ENCODE data around the gene STAG3.

Gene STAG3

DNA sequence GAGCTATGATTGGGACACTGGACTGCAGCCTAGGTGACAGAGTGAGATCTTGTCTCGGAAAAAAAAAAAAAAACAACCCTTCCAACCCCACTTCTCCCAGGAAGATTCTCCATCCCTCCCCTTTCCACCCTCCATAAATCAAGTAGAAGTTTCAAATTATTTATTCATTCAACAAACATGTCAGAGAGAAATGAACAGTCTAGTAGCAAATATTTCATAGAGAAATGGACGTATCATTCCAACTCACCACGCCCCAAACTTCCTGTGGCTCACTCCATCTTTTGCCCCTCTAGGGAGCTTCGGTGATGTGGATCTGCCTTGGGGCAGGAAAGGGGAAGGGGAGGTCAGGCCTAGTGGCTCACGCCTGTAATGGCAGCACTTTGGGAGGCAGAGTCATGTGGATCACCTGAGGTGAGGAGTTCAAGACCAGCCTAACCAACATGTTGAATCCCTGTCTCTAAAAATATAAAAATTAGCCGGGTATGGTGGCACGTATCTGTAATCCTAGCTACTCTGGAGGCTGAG lies 18.6 kb upstream of the STAG3 start:
- H2AFZ ChIP-seq (ENCODE audit: low read depth, low read length): peak overlapping the region; percentile 58
- no peaks in the 10 kb centered on the region for H3K9me3 ChIP-seq (ENCODE audit: low read length)
- H3K27me3 ChIP-seq (ENCODE audit: insufficient read depth, low read length): no peaks in the 10 kb centered on the region
- H3K4me3 ChIP-seq (ENCODE audit: low read length): peak overlapping the region; percentile 80
- H3K36me3 ChIP-seq (ENCODE audit: insufficient read depth, low read length): peaks cover 20% of the 10 kb centered on the region
- H3K4me1 ChIP-seq (ENCODE audit: insufficient read depth, low read length): peaks cover 14% of the 10 kb centered on the region

DNA sequence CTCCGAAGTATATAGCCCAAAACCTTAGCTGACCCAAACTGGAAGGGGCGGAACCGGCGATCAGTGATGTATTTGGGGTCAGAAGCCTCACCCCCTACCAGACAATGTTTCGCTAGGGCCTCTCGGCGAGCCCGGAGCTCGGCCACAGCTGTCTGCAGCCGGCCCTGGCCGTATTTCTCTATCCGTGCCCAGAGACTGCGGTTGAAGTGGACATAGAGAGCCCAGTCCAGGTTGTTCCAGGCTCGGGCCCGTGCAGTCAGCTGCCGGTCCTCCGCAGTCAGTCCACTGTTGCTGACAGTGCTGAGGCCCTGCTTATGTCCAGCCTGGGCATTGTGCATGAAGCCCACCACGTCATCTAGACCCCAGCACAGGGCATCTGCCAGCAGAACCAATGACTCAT lies 17.7 kb upstream of the STAG3 start:
- peaks cover 13% of the 10 kb centered on the region for H3K36me3 ChIP-seq (ENCODE audit: insufficient read depth, low read length)
- H3K4me1 ChIP-seq (ENCODE audit: insufficient read depth, low read length): peaks cover 14% of the 10 kb centered on the region
- H3K9me3 ChIP-seq (ENCODE audit: low read length): no peaks in the 10 kb centered on the region
- no peak overlapping the region for H3K4me3 ChIP-seq (ENCODE audit: low read length)
- no peaks in the 10 kb centered on the region for H3K27me3 ChIP-seq (ENCODE audit: insufficient read depth, low read length)
- no peak overlapping the region for H2AFZ ChIP-seq (ENCODE audit: low read depth, low read length)

DNA sequence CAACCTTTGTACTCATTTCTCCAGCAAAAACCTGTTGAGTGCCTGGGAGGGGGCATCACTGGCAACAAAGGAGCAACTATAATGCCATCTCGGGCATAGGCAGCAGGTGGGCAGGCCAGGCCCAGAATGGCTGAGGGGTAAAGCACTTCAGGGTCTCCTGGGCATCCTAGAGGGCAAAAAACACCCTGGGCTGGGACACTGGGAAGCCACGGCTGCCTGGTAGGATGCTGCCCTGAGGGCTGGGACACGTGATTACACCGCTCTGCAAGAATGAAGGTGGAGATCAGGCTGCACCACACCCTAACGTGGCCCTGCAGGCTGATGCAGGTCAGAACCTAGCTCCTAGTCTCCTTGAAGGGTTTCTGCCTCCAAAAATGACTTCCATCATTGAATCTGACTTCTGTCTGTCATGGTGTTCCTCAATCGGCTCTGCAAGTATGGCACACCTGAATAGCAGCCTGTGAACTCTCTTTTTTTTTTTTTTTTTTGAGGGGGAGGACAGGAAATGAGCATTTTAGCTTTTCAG lies 14.6 kb upstream of the STAG3 start:
- H3K36me3 ChIP-seq (ENCODE audit: insufficient read depth, low read length): no peaks in the 10 kb centered on the region
- H3K9me3 ChIP-seq (ENCODE audit: low read length): no peaks in the 10 kb centered on the region
- no peak overlapping the region for H3K4me3 ChIP-seq (ENCODE audit: low read length)

DNA sequence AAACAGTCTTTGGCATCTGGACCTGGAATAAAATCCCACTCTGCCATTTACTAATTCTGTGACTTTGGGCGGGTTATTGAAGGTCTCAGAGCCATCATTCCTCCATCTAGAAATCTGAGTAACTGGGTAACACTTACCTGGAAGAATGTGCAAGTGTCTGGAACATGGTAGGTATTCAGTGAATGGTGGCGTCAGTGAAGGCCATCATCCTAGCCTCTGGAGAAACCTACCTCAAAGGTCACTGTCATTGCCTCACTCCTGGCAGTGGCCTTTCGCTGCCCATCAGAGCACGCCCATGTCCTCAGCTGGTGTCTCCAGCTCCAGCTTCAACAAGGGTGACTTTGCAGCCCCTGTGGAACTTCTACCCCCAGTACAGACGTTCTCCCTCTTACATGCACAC lies 13.8 kb upstream of the STAG3 start:
- no peak overlapping the region for H2AFZ ChIP-seq (ENCODE audit: low read depth, low read length)
- peaks cover 23% of the 10 kb centered on the region for H3K4me1 ChIP-seq (ENCODE audit: insufficient read depth, low read length)
- H3K9me3 ChIP-seq (ENCODE audit: low read length): no peaks in the 10 kb centered on the region
- H3K4me3 ChIP-seq (ENCODE audit: low read length): no peak overlapping the region
- H3K36me3 ChIP-seq (ENCODE audit: insufficient read depth, low read length): no peaks in the 10 kb centered on the region
- no peaks in the 10 kb centered on the region for H3K27me3 ChIP-seq (ENCODE audit: insufficient read depth, low read length)

More for the DNA sequence above, 14.6 kb upstream of the STAG3 start:
- Histone ChIP-seq H3K4me1 (ENCODE audit: insufficient read depth, low read length) (peaks cover 15% of the 10 kb centered on the region), H3K27me3 (ENCODE audit: insufficient read depth, low read length) (no peaks in the 10 kb centered on the region), H2AFZ (ENCODE audit: low read depth, low read length) (no peak overlapping the region)

DNA sequence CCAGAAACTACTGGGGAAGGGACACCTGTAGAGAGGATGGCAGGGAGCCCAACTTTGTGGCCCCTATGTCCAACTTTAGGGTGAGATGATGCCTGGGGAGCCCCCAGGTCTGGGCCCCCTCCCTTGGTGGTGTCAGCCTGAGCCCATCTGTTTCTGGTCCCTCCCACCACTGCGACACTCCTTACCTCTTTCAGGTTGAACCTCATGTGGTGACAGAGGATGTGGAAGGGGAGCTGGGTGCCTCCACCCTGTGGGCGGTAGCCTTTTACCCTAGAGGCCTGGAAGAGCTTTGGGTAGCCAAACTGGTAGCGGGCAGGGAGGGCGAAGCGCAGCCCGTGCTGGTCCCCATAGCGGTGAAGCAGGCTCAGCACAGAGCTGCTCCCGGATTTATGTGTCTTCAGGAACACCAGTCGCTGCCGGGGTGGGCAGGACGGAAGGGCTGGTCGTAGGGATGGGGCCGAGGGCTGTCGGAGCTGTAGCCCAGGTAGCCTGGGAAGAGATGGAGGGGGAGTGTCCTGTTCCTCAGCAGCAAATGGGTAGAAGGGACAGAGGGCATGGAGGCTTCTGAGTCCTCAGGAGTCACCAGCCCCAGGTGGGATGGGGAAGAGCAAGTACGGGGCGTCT lies 11.3 kb upstream of the STAG3 start:
- Histone ChIP-seq H3K36me3 (ENCODE audit: insufficient read depth, low read length) (peaks cover 13% of the 10 kb centered on the region), H3K4me3 (ENCODE audit: low read length) (no peak overlapping the region), H3K27me3 (ENCODE audit: insufficient read depth, low read length) (no peaks in the 10 kb centered on the region), H3K9me3 (ENCODE audit: low read length) (no peaks in the 10 kb centered on the region), H3K4me1 (ENCODE audit: insufficient read depth, low read length) (peaks cover 23% of the 10 kb centered on the region), H2AFZ (ENCODE audit: low read depth, low read length) (no peak overlapping the region)

DNA sequence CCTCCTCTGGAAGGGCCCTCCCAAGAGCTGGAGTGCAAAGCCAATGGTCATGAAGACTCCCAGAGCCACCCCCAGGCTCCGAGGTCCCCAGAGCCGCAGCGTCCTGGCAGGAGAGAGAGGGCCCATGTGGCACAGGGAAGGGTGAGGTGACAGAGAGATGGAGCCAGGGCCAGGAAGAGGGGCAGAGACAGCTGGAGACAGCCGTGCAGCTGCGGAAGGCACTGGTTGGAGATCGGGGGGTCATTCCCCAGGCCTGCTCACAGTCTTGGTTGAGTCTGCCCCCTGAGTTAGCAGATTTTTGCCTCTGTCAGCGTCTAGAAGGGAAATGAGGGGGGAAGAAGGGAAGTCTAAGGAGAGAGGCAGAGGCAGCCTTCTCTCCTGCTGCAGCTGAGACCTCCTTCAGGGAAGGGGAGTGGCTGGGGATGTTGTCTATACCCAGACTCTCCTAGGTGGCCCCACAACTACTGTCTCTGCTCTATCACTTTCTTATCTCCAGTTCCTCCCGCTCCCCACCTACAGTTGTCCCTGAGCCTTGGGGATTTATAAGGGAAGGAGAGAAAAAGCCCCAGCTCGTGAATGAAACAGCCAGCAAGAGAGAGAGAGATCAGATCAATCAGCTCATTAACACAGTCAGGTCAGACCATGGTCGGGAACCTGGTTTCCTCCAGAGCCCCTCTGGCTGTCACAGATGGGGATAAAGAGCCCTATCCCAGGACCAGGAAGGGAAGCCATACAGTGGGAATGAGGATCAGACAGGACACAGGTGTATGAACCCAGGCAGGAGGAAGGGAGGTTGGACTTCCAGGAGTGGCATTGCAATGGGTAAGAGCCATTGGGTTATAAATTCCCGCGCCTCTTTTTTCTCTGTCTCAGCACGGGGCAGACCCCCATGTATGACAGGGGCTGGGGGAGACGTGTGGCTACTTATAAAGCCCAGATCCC lies 10.5 kb upstream of the STAG3 start:
- Histone ChIP-seq H3K36me3 (ENCODE audit: insufficient read depth, low read length) (peaks cover 16% of the 10 kb centered on the region), H3K4me3 (ENCODE audit: low read length) (peak overlapping the region; percentile 41), H3K9me3 (ENCODE audit: low read length) (no peaks in the 10 kb centered on the region), H2AFZ (ENCODE audit: low read depth, low read length) (no peak overlapping the region), H3K4me1 (ENCODE audit: insufficient read depth, low read length) (peaks cover 23% of the 10 kb centered on the region), H3K27me3 (ENCODE audit: insufficient read depth, low read length) (no peaks in the 10 kb centered on the region)

DNA sequence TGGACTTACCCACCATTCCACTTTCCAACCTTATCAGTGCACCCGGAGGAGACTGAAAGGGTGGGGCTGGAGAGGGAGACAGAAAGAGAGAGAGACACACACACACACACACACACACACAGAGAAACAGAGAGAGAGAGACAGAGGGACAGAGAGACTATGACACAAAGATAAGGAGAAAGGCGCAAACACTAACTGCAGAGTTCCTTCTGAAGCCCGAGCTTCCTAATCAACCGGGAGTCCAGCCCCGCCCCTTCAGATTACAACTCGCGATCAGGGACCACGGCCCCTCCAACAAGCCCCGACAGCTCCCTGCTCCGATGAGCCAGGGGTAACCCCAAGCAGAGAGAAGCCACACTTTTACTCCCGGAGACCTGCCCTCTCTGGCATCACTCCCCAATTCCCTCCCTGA lies 9.8 kb upstream of the STAG3 start:
- peaks cover 23% of the 10 kb centered on the region for H3K4me1 ChIP-seq (ENCODE audit: insufficient read depth, low read length)
- peaks cover 16% of the 10 kb centered on the region for H3K36me3 ChIP-seq (ENCODE audit: insufficient read depth, low read length)
- H3K9me3 ChIP-seq (ENCODE audit: low read length): no peaks in the 10 kb centered on the region
- H3K27me3 ChIP-seq (ENCODE audit: insufficient read depth, low read length): no peaks in the 10 kb centered on the region
- no peak overlapping the region for H2AFZ ChIP-seq (ENCODE audit: low read depth, low read length)
- peak overlapping the region; percentile 41 for H3K4me3 ChIP-seq (ENCODE audit: low read length)

DNA sequence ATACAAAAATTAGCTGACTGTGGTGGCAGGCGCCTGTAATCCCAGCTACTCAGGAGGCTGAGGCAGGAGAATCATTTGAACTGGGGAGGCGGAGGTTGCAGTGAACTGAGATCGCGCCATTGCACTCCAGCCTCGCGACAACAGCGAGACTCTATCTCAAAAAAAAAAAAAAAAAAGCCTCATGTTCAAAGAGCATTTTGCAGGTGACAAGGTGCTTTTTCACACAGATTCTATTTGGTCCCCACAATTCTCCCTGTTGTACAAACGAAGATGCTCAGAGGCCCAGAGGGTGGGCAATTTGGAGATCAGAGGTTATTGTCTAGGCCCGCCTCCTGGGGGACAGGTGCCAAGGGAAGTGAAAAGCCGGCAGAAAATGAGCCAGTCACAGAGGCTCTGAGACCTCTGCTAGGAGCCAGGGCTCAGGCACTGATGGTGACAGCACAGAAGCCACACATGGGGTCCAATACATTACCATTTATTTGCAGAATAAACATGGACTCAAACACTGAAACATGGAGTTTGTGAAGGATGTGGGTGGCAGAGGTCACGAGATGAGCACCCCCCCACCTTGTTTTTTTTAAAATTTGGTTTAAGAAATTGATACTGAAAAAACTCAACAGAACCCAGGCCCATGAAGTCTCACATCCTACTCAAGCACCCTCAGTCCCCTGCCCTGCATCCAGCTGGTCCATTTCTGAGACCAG lies 8.4 kb upstream of the STAG3 start:
- Histone ChIP-seq H3K4me3 (ENCODE audit: low read length) (no peak overlapping the region), H3K9me3 (ENCODE audit: low read length) (no peaks in the 10 kb centered on the region), H3K36me3 (ENCODE audit: insufficient read depth, low read length) (peaks cover 29% of the 10 kb centered on the region), H2AFZ (ENCODE audit: low read depth, low read length) (no peak overlapping the region), H3K4me1 (ENCODE audit: insufficient read depth, low read length) (peaks cover 23% of the 10 kb centered on the region), H3K27me3 (ENCODE audit: insufficient read depth, low read length) (no peaks in the 10 kb centered on the region)

DNA sequence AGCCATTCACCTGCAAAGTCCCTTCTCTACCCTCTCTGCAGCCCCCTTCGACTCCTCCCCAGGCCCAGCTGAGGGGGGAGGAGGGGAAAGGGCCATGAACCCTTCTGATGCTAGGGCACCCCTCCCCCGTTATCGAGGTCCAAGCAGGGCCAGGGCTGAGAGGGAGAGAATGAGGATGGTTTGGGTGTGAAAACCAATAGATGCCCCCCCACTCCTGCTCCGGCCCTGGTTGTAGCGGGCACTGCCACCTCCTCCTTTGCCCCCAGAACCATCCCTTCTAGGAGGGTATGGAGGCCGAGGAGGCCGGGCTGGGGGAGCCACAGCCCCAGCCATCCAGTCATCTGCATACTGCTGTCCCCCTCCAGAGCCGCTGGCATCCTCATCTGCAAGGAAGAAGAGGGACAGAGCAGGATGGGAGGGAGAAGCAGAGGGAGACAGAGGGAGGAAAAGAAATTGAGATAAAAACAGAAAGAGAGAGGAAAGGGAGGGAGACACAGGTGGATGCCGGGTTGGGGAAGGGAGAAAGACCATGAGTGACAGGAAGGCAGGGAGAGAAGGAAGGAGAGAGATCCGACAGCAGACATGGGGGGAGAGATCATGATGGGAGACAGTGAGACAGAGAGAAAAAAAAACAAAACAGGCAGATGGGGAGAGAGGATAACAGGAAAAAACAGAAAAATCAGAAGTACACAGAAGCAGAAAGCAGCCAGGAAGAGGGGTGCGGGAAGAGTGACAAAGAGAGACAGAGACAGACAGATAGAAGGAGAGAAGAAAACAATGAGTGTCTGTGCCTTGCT lies 7.4 kb upstream of the STAG3 start:
- no peak overlapping the region for H3K4me3 ChIP-seq (ENCODE audit: low read length)

DNA sequence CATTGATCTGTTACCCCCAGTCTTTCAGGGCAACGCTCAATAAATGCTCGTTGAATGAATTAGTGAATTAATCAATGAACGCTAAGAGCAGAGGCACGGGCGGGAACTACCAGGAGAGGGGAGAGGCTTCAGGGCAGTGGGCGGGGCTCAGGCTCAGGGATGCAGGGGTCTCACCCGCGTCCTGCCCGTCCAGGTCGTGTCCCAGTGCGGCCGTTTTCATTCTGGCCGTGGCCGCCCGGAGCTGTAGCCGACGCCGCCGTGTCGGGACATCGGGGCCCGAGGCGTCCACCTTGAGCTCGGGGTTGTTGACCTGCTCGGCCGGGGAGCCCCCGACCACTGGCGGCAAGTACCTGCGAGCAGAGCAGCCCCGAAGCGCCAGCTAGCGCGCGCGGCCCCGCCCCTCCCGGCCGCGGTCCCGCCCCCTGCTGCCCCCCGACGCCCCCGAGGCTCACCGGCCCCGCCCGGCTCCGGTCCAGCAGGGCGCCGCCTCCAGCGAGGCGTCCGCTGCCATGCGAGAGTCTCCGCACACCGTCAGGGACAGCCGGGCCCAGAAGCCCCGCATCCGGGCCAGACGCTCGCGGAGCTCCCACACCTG lies 6.5 kb upstream of the STAG3 start:
- H3K9me3 ChIP-seq (ENCODE audit: low read length): no peaks in the 10 kb centered on the region
- peaks cover 32% of the 10 kb centered on the region for H3K4me1 ChIP-seq (ENCODE audit: insufficient read depth, low read length)
- H2AFZ ChIP-seq (ENCODE audit: low read depth, low read length): no peak overlapping the region
- H3K36me3 ChIP-seq (ENCODE audit: insufficient read depth, low read length): peaks cover 42% of the 10 kb centered on the region
- H3K27me3 ChIP-seq (ENCODE audit: insufficient read depth, low read length): no peaks in the 10 kb centered on the region
- H3K4me3 ChIP-seq (ENCODE audit: low read length): no peak overlapping the region

More for the DNA sequence above, 7.4 kb upstream of the STAG3 start:
- Histone ChIP-seq H3K9me3 (ENCODE audit: low read length) (no peaks in the 10 kb centered on the region), H2AFZ (ENCODE audit: low read depth, low read length) (no peak overlapping the region), H3K4me1 (ENCODE audit: insufficient read depth, low read length) (peaks cover 24% of the 10 kb centered on the region), H3K27me3 (ENCODE audit: insufficient read depth, low read length) (no peaks in the 10 kb centered on the region), H3K36me3 (ENCODE audit: insufficient read depth, low read length) (peaks cover 39% of the 10 kb centered on the region)

DNA sequence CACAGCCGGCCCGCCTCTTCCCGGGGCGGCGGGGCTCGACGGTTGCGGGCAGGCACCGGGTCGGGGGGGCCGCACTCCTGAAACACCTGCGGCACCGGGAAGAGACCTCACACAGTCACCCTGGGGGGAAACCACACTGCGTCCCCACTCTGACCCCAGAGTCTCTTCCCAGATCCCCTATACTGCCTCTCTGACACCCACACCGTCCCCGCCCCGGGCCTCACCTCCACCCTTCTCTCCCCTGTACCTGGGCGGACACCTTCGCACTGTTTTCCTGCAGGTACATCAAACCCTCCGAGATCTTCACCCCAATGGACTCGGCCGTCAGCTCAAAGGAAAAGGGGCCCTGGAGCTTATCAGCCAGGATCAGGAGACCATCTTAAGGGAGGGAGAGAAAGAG lies 5.9 kb upstream of the STAG3 start:
- H3K27me3 ChIP-seq (ENCODE audit: insufficient read depth, low read length): no peaks in the 10 kb centered on the region
- H3K9me3 ChIP-seq (ENCODE audit: low read length): no peaks in the 10 kb centered on the region
- peaks cover 42% of the 10 kb centered on the region for H3K36me3 ChIP-seq (ENCODE audit: insufficient read depth, low read length)
- H3K4me1 ChIP-seq (ENCODE audit: insufficient read depth, low read length): peaks cover 35% of the 10 kb centered on the region
- no peak overlapping the region for H3K4me3 ChIP-seq (ENCODE audit: low read length)
- no peak overlapping the region for H2AFZ ChIP-seq (ENCODE audit: low read depth, low read length)
